ENCODE data around the gene TMEM62.

The TMEM62 gene

DNA sequence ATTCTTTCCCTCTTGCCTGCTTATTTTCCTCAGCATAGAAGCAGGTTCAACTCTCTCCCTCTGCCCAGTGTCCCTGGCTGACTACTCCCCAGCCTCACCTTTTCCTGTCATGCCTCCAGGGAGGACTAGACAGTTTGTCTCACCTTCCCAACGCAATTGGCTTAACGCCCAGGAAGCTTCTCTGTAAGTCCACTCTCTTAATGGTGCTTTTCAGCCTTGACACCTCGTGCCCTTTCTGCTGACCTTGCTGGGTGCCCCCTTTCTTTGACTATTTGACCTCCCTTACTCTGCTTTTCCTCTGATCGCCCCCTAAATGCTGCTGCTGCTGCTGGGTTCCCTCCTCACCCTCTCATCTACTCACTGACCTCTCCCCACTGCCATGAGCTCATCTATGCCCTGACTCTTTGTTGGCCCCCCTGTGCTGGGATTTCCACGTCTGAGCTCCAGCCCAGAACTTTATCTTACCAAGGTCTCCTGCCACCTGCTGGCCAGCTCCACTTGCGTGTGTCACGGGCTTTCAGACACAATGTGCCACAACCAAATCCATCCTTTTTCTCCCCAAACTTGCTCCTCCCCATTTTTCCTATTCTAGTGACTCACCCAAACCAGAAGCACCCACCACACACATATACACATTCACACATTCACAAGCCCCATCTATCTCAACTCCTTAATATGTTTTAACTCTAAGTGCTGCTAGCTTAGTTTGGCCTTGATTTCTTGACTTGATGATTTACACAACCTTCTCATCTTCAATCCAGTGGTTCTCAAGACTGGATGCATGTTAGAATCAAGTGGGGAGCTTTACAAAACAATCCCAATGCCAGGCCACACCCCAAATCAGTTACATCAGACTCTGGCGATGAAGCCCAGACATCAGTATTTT is 70.9 kb downstream of the TMEM62 start:
- H3K27me3 ChIP-seq, result no peaks in the 10 kb centered on the region
- no peak overlapping the region for H3K4me3 ChIP-seq
- H3K4me2 ChIP-seq, result no peak overlapping the region

DNA sequence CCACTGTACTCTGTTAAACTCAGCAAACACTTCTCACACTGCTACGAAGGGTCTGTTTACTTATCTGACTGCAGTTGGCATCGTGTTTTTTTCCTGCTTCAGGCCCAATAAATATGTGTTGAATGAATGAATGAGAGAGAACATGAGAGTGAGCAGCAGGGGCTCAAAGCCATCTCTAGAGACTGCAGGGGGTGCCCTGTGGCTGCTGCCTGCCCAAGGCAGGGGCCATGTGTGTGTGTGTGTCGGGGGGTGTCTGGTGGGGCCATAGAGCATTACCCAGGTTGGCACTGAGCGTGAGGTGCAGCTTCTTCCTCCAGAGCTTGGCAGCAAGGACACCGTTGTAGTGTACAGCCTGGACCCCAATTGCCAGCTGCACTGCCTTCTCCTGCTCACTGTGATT is 72.7 kb downstream of the TMEM62 start:
- Histone ChIP-seq H3K4me2 (no peak overlapping the region), H3K9ac (no peak overlapping the region), H3K27ac (no peak overlapping the region), H3K4me3 (no peak overlapping the region), H4K20me1 (no peaks in the 10 kb centered on the region), H3K4me1 (peaks cover 13% of the 10 kb centered on the region), H3K36me3 (no peaks in the 10 kb centered on the region), H3K27me3 (no peaks in the 10 kb centered on the region), H3K9me3 (no peaks in the 10 kb centered on the region)
- TF ChIP-seq Cebpa-rat (IDR thresholded peaks at IDR 0.05), result no peak

More for the DNA sequence above, 70.9 kb downstream of the TMEM62 start:
- Histone ChIP-seq H3K4me1 (peaks cover 18% of the 10 kb centered on the region), H3K9me3 (peaks cover 9% of the 10 kb centered on the region), H4K20me1 (no peaks in the 10 kb centered on the region), H3K27ac (no peak overlapping the region), H3K9ac (no peak overlapping the region), H3K36me3 (peaks cover 3% of the 10 kb centered on the region; the same call in 1 of the 2 replicates)
- TF ChIP-seq Cebpa-rat (IDR thresholded peaks at IDR 0.05), result no peak

DNA sequence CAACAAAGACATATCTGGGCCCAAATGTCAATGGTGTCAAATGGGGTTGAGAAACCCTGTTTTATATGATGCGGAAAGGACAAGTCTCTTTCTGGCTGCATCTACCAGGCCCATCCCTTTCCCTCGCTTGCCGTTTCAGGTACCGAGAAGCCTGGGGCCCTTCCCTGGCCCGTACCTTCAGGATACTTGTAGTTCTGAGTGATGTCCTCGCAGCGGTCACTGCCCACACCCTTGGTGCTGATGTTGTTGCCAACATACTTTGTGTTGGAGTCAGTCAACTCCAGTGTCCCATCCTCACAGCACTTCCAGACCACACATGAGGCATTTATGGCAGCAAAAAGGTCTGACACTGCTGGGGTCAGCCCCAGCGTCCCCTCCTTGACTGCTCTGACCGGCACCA is 73.6 kb downstream of the TMEM62 start:
- Histone ChIP-seq H3K4me1 (peaks cover 13% of the 10 kb centered on the region), H4K20me1 (no peaks in the 10 kb centered on the region), H3K27me3 (no peaks in the 10 kb centered on the region), H3K4me2 (no peak overlapping the region), H3K27ac (no peak overlapping the region), H3K36me3 (no peaks in the 10 kb centered on the region), H3K9me3 (no peaks in the 10 kb centered on the region), H3K9ac (no peak overlapping the region), H3K4me3 (no peak overlapping the region)
- no peak for TF ChIP-seq Cebpa-rat (IDR thresholded peaks at IDR 0.05)

DNA sequence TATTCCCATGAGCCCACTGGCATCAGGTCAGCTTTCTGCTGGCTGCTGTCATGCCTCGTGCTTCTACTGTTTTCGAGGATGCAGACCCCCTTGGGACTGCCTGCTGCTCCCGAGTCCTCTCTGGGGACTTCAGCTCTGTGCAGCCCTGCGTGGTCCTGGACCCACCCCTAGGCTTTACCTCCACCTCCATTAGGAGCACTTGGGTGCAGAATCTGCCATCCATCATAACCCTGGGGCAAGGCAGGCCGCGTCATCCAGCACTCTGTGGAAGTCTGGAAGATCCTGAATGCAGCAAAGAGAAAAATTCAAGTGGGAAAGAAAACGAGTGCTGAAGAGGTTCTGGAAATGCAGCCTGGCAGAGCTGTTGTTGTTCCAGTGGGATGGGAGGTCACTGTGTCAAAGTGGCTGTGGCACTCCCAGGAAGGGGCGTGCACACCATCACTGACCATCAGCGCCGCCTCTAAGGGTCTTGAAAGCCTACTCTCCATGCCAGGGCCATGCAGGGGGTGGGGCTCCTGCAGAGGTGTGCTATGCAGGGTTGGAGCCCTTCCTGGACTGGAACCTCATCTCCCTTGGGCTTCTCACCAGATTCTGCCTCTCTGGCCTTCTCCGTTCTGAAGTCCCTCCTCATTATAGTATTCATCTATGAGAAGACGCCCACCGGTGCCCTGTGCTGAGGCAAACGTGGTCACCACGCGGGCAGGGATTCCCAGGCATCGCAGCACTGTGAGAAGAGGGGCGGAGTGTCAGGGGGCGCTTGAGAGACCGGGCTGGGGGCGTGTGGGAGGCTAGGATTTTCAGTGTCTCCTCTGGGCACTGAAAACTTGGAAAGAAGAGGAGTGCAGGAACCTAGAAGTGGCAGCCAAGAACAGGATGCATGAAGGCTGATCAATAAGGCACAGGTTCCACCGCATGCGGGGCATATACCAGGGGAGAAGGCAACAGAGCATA is 74.9 kb downstream of the TMEM62 start:
- H3K4me3 ChIP-seq, result no peak overlapping the region
- H3K9me3 ChIP-seq, result no peaks in the 10 kb centered on the region
- no peaks in the 10 kb centered on the region for H4K20me1 ChIP-seq
- H3K4me1 ChIP-seq, result peaks cover 13% of the 10 kb centered on the region
- no peak overlapping the region for H3K9ac ChIP-seq
- no peaks in the 10 kb centered on the region for H3K27me3 ChIP-seq
- no peak overlapping the region for H3K27ac ChIP-seq
- TF ChIP-seq Cebpa-rat (IDR thresholded peaks at IDR 0.05), result no peak
- H3K36me3 ChIP-seq, result no peaks in the 10 kb centered on the region
- H3K4me2 ChIP-seq, result peak overlapping the region; percentile 53

DNA sequence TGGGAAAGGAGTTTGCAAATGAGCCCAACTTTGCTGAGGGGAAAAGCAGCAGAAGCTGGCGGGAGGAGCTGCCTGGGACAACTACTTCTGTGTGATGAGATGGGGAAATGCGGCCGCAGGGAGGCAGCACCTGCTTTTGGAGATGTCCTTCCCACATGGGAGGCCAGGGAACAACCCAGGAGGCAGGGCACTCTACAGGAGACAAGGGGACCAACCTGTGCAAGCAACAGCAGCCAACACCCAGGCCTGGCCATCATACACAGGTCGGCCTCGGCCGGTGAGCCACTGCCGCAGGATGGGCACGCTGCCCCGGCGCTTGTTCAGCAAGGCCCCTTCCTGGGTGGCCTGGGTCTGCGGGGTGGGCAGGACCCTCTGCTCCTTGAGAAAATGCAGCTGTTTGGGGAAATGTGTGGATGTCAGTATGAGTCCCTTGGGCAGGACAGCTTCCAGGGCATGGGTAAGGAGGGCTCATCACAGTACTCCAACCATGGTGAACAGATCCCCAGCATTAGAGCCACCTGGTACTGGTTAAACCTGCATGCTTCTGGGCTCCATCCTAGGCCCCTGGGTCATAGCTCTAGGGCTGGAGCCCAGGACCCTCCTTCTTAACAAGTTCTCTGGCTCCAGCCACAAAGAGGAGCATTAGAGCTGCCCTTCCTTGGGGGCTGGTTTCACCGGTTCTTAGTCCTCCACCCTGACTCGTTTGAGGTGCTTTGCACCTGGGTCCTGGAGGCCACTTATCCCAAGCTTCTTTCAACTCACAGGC is 75.9 kb downstream of the TMEM62 start:
- H3K9me3 ChIP-seq, result no peaks in the 10 kb centered on the region
- no peaks in the 10 kb centered on the region for H3K27me3 ChIP-seq
- no peak for TF ChIP-seq Cebpa-rat (IDR thresholded peaks at IDR 0.05)

DNA sequence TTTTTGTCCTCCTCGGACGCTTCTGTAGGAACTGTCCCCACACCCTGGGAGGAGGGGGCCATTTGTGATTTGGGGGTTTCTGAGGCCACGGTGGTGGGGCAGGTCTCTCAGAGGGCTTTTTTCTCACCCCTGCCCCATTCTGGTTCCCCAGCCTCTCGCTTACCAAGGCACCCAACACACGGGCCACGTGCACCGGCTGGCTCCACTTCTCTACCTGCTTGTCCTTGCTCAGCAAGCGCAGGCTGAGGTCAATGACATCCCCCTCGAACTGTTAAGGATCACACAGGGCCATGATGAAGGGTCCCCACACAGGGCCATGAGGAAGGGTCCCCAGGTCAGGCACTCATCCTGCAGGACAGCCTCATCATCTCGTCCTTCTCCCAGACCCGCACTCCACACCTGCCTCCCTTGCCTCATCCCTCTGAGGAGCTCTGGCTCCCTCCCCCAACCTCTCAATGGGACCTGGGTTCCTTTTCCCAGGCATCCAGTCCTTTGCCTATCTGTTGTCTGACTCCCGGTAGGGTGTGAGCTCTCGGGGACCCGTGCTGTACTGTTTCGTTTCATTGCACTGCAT is 76.9 kb downstream of the TMEM62 start:
- TF ChIP-seq Cebpa-rat (IDR thresholded peaks at IDR 0.05), result no peak
- Histone ChIP-seq H3K4me3 (no peak overlapping the region), H3K36me3 (no peaks in the 10 kb centered on the region), H3K27ac (no peak overlapping the region), H3K4me2 (no peak overlapping the region), H3K4me1 (peaks cover 13% of the 10 kb centered on the region), H3K27me3 (no peaks in the 10 kb centered on the region), H3K9ac (no peak overlapping the region), H3K9me3 (no peaks in the 10 kb centered on the region), H4K20me1 (no peaks in the 10 kb centered on the region)

More for the DNA sequence above, 75.9 kb downstream of the TMEM62 start:
- Histone ChIP-seq H3K4me3 (no peak overlapping the region), H4K20me1 (no peaks in the 10 kb centered on the region), H3K4me1 (peaks cover 13% of the 10 kb centered on the region), H3K36me3 (no peaks in the 10 kb centered on the region), H3K27ac (no peak overlapping the region), H3K9ac (no peak overlapping the region), H3K4me2 (no peak overlapping the region)

DNA sequence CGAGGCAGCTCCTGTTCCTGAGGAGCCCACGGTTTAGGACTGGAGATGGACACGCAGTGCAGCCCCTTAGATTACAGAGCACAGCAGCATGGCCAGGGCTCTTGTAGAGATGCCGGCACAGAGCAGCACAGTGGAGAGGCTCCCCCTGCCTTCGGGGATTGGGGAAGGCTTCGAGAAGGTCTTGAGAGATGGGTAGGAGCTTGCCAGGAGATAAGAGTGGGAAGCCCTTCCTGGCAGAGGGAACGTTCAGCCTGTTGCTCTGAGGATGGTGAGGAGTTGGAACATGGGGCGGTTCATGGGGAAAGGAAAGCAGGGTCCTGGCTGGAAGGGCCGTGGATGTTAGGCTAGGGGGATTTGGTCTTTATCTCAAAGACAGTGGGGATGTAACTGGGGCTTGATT is 77.4 kb downstream of the TMEM62 start:
- Histone ChIP-seq H3K4me3 (no peak overlapping the region), H3K27ac (no peak overlapping the region), H3K27me3 (no peaks in the 10 kb centered on the region), H3K4me1 (peaks cover 13% of the 10 kb centered on the region), H4K20me1 (no peaks in the 10 kb centered on the region), H3K36me3 (no peaks in the 10 kb centered on the region), H3K9ac (no peak overlapping the region), H3K4me2 (no peak overlapping the region), H3K9me3 (no peaks in the 10 kb centered on the region)
- TF ChIP-seq Cebpa-rat (IDR thresholded peaks at IDR 0.05), result no peak

DNA sequence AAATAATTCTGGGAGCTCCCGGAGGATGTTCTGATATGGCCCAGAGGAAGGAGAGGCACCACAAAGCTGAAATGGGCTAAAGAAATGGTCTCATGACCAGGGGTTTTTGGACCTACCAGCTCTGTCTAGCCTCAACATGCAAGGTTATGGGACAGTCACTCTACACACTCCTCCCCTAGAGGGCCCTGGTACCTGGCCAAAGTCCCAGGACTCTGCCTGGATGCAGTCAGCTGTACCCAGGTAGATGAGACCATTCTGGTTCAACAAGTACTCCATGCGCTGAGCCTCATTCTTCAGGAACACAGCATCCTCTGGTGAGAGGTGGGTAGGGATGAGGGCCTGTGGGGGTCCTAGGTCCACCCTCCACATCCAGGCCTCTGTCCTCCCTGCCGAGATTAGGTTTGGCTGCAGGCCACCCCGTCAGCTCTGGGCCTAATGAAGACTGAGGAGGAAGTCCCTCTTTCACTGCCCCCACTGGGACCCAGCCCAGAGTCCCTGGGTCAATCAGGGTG is 77.9 kb downstream of the TMEM62 start:
- no peak for TF ChIP-seq Cebpa-rat (IDR thresholded peaks at IDR 0.05)
- H3K27me3 ChIP-seq, result no peaks in the 10 kb centered on the region
- peaks cover 13% of the 10 kb centered on the region for H3K4me1 ChIP-seq
- no peak overlapping the region for H3K9ac ChIP-seq
- H4K20me1 ChIP-seq, result no peaks in the 10 kb centered on the region
- no peaks in the 10 kb centered on the region for H3K36me3 ChIP-seq
- no peaks in the 10 kb centered on the region for H3K9me3 ChIP-seq
- H3K27ac ChIP-seq, result no peak overlapping the region
- H3K4me2 ChIP-seq, result no peak overlapping the region
- no peak overlapping the region for H3K4me3 ChIP-seq

DNA sequence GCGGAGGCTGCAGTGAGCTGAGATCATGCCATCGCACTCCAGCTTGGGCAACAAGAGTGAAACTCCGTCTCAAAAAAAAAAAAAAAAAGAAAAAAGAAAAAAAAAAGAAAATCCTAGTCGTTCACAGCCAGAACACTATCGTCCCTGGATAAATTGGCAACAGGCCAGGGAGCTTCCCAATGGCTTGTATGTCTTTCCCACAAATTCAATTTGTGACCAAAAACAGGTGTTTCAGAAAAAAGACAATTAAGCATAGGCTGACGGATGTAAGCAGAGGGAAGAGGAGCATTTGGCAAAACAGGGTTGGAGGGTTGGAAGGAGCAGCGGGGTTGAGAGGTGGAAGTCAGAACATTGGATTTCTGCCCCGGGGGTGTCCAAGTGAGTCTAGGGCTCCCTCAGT is 78.9 kb downstream of the TMEM62 start:
- no peaks in the 10 kb centered on the region for H3K36me3 ChIP-seq
- H3K27me3 ChIP-seq, result no peaks in the 10 kb centered on the region
- H3K4me2 ChIP-seq, result no peak overlapping the region
- H3K9ac ChIP-seq, result no peak overlapping the region
- peaks cover 13% of the 10 kb centered on the region for H3K4me1 ChIP-seq
- H3K27ac ChIP-seq, result no peak overlapping the region
- no peak overlapping the region for H3K4me3 ChIP-seq
- H3K9me3 ChIP-seq, result peaks cover 3% of the 10 kb centered on the region; the same call in 1 of the 2 replicates
- TF ChIP-seq Cebpa-rat (IDR thresholded peaks at IDR 0.05), result no peak
- no peaks in the 10 kb centered on the region for H4K20me1 ChIP-seq

Data from BLaER1 (cell line).